ENCODE results near the gene LDAF1. TPM values are rescaled to one million over a fixed set of nuclear protein-coding genes. Genes with fewer than 3 reads are reported as not detected.

Gene LDAF1
- total and polyA plus RNA-seq, 2 of the 8 experiments (the other 6 are each of a cell fraction or from before 2014, with no cell fraction given) = 32.4 to 34.2 TPM

DNA sequence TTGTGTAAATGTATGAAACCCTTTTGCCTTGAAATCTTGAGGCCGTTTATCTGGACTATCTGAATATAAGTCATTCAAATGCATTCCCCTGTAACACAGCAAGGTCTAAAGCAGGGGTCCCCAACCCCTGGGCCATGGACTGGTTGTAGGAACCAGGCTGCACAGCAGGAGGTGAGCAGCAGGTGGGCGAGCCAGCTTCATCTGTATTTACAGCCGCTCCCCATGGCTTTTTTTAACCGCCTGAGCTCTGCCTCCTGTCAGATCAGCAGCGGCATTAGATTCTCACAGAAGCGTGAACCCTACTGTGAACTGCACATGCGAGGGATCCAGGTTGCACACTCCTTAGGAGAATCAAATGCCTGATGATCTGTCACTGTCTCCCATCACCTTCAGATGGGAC, 32.0 kb upstream of the LDAF1 start (continued):
- TF ChIP-seq CHD7 (IDR thresholded peaks at IDR 0.05; ENCODE audit: insufficient replicate concordance, low read length) (no peak), ATF3 (IDR thresholded peaks at IDR 0.05; ENCODE audit: insufficient read depth, low read depth, low read length) (no peak), BRCA1 (IDR thresholded peaks at IDR 0.05; ENCODE audit: low read depth, low read length) (no peak), RXRA (IDR thresholded peaks at IDR 0.05; ENCODE audit: insufficient read depth, low read depth, low read length) (no peak), POU5F1 (IDR thresholded peaks at IDR 0.05; ENCODE audit: low read depth, low read length) (no peak), FOSL1 (IDR thresholded peaks at IDR 0.05; ENCODE audit: insufficient read depth, low read depth, low read length) (no peak), GABPA (IDR thresholded peaks at IDR 0.05; ENCODE audit: borderline replicate concordance, insufficient read depth, low read length) (no peak), EZH2 (IDR thresholded peaks at IDR 0.05; ENCODE audit: low read depth, low read length, severe bottlenecking) (no peak)
- TF ChIP-seq, protein P1, sequence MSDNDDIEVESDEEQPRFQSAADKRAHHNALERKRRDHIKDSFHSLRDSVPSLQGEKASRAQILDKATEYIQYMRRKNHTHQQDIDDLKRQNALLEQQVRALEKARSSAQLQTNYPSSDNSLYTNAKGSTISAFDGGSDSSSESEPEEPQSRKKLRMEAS (IDR thresholded peaks at IDR 0.05) = no peak

All from H1 (cell line).